SKM-1 treated with dmso at 0.1 percent for 144 hours (cell line): Measurements from ENCODE around the gene IQSEC2.
A peak's percentile ranks its signal among the peaks of the same experiment; 100 is the strongest.

Experiments
- DNase-seq: peaks from one replicate; lab custom pipeline; 2025; ENCODE audit not compliant: unreplicated experiment; lab: John Stamatoyannopoulos, UW

The IQSEC2 gene

DNA sequence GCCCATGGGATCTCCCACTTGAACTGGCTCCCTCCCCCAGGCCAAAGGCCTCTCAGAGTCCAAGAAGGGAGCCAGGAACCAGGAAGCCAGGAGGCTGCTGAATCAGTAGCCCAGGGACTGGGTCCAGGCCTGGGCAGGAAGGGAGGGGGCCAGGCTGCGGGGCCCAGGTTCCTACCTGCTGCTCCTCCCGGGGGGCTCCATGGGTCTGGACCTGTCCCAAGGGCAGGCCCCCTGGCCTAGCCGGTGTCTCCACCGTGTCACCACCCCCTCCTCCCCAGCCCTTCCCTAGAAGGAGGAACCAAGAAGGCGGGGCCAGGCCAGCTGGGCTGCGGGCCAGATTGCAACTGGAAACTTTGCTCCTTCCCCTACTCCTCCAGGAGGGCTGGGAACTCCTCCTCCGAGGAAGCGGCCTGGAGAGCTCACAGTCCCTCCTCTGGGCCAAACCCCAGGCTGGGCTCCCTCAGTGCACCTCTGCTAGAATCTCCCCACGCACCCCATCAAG is at the start of gene IQSEC2:
Gene IQSEC2, minus strand, starts transcription at position 264 of the 502 bp plus-strand sequence.
- DNase-seq: peak; percentile 30

DNA sequence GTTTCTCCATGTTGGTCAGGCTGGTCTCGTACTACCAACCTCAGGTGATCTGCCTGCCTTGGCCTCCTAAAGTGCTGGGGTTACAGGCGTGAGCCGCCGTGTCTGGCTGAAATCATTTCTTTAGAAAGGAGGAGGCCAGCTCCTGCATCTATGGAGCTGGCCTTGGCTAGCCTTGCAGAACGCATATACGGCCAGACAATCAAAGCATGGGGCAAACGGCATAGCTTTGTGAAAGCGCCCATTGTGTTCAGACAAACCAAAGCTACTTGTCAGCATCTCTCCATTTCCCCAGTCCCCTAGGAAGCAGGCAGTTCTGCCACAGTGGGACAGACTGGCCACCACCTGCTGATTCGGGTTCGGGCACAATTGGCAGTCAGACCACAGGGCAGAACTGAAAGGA is 48.9 kb upstream of the IQSEC2 start:
- DNase-seq: no peak

DNA sequence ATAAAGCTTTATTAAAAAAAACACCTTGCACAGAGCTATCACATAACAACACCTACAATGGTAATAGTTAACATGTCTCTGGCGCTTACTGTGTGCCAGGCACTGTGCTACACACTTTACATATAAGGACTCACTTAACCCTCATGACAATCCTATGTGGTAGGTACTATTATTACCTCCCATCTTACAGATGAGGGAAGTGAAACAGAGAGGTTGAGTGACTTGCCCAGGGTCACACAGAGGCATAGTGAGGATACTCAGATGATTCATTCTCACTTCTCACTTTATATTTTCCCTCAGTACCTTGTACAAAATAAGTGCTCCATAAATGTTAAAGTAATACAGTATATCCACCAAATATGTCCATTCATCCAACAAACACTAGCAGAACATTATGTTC is 43.4 kb upstream of the IQSEC2 start:
- no peak for DNase-seq

DNA sequence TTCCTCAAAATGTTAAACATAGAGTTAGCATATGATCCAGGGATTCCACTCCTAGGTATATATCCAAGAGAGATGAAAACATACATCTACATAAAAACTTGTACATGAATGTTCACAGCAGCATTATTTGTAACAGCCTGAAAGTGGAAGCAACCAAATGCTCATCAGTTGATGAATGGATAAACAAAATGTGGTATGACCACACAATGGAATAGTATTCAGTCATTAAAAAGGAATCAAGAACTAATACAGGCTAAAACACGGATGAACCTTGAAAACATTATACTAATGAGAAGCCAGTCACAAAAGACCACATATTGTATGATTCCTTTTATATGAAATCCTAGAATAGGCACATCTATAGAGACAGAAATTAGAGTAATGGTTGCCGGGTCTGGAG is 42.7 kb upstream of the IQSEC2 start:
- no peak for DNase-seq

DNA sequence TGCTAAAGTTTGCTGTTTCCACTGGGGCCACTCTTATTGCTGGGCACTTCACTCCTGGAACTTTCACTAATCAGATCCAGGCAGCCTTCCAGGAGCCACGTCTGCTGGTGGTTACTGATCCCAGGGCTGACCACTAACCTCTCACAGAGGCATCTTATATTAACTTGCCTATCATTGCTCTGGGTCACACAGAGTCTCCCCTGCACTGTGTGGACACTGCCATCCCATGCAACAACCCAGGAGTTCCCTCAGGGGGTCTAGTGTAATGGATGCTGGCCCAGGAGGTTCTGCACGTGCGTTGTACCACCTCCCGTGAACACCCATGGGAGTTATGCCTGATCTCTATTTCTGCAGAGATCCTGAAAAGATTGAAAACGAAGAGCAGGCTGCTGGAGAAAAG is 41.8 kb upstream of the IQSEC2 start:
- DNase-seq: no peak

DNA sequence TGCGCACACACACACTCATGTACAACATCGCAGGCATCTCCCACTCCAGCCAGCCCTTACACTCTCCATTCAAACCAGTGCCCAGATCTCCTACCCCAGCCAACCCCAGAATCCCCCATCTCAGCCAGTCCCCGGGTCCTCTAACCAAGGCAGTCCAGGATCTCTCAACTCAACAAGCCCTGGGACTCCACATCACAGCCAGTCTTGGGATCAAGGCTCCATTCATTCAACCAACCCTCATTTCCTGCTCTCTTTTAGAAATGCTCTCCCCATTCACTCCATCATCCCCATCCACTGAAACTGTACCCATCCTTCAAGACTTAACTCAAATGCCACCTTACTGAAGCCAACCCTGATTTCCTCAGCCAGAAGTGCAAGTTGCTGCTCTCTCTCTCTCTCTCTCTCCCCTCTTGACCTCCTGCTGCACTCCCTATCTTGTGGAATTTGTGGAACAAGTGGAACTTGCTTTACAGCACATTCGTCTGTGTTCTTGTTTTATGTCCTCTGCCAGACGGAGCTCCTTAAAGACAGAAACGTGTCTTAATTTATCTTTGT is 40.6 kb upstream of the IQSEC2 start:
- no peak for DNase-seq

DNA sequence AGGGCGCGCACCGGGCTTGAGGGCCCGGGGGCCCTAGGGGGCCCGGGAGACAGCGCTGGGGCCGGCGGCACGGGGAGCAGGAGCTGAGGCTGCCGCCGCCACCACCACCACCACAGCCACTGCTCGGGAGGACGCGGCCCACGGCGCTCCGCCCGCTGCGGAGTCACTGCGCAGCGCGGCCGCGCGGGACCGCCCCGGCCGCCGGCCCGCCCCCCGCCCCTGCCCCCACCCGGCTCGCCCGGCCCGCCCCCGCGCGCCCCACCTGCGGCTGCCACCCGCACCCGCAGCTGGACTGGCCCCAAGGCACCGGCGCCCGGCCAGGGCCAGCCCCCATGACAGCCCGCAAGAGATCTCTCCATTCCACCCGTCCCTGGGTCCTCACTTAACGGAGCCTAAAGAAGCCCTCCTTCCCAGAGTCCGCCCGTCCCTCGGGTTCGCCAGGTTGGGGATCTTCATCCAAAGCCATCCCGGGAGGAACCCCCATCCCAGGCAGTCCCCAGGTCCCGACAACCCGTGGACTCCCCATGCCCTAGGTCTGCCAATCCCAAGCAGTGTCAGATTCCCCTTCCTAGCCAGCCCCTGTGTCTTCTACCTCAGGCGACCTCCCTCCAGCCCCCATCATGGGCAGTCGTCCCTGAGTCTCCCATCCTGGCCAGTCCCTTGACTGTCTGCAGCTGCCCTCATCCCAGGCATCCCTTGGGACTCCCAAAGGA is 40.0 kb upstream of the IQSEC2 start:
- no peak for DNase-seq

DNA sequence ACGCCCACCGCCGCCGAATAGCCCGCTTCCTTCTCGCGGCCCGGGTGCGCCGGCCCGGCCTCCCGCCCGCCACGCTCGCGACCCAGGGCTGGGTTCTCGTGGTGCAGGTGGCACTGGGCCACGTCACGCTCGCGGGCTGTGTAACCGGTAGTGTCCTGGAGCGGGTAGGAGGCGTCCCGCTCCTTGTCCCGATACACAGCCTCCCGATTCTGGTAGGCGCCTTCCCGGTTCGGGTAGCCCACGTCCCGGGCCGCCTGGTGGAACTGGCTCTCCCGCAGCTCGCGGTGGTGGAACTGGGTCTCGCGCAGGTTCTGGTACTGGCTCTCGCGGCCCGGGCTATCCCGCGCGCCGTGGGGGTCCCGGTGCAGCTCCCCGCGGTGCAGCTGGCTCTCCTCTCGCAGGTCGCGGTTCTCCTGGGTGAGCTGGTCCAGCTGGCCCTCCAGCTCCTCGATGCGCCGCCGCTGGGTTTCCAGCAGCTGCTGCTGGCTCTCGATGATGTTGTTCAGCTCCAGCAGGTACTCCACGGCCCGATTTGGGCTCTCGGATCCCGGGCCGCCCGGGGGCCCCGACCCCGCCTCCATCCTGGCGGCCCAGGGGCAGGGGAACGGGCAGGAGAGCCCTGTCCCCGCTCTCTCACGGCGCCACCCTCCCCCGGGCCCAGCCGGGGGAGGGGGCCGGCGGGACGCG is 39.3 kb upstream of the IQSEC2 start:
- DNase-seq: no peak

DNA sequence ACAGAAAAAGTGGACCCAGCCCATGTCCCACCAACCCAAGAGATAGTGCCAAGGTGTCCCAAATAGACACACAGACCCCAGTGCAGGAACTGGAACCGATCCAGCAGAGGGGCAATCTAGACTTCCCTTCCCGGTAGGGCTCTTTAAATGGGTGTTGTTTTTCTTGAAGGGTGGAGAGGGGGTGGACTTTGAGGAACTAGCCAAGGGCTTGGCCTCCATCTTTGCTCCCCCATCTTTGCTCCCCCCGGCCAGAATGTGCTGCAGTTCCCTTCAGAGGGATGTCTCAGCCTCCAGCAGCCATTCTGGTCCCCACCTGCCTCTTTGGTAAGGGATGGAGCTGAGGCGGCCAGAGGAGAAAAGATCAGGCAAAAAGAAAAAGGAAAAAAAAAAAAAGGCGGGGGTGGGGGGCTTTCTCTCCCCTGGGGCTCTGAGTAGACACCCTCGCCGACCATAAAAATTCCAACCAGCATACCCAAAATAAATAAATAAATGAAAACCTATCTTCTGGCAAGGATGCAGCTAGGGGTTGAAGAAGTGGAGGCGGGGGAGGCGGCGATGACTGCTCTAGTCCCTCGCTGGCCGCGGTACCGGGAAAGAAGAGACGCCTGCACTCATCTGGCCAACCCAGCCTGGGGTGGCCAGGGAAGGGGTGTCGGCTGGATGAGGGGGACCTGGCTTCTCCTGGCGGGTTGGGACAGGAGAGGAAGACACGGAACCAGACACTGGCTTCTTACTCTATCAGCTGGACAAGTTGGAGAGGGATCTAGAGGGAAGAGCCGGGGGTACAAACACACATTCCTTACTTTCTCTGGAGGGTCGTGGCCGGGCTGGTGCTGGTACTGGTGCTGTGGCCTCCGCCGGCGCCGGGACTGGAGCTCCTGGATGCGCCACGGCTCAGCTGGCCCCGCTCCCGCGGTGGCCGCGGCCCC is 38.5 kb upstream of the IQSEC2 start:
- no peak for DNase-seq

DNA sequence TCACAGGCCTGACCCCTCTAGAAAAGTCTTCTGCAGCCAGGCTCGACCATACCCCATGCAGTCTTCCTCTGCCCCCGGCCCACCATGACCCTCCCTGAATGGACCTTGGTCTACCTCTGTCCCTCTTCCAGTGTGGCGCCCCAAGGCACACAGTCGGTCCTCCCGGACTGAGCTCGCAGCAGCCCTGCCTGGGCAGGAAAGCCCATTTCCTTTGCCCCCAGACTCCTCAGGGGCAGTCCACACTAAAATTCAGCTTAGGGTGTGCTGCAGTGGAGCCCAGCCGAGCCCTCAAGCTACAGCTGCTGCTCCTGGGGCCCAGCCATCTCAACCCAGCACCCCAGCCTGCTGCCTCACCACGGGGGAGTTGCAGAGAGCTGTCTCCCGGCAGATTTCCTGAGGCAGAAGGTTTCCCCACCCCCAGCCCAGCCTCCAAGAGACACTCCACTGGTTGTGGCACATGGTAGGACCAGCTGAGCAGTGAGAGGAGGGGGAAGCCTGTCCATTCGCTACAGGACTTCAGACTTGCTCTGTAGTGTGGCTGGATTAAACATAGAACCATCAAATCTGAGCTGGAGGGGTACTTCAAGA is 37.5 kb upstream of the IQSEC2 start:
- DNase-seq: no peak

DNA sequence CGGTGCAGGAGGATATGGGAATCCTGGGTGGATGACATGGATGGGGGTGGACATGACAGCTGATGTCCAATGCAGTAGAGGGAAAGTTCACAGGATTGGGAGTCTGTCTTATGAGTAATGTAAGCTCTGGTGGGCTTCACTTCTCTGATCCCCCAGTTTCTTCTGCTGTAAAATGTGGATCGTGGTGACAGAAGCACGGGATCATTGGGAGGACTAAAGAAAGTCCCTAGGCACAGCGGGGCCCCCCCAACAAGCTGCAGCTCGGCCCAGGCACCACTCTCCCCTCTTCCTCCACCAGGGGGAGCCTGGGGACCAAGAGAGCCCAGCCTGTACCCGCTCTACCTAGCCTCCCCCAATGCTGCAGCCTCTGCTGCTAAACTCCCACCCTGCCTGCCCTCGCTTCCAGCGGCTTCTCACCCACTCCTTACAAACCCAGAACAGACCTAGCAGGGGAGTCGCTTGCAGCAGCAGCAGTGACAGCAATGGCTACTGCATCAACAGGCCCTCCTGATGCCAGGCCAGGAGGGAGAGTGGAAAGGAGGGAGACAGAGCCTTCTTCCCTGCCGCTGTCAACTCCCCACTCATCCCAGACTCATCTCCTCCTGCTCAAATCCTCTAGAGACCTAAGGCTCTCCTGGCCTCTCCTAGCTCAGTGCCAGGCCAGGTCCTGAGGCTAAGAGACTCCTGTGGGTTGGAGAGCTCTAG is 36.1 kb upstream of the IQSEC2 start:
- no peak for DNase-seq

DNA sequence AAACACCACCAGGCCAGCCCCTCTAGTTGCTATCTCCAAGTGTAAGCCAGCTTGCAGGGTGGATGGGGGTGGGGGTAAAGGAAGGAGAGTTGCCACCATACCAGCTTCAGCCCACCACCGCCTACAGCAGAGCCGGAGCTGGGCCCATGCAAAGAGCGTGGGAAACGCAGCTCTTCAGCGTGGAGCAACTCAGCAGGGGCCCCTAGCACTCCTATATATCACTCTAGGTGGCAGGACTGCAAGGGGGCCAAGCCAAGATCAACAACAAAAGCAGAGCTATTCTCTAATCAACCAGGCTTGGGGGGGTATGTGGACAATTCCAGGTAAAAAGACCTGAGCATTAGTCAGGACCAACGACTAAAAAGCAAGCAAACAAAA is 35.5 kb upstream of the IQSEC2 start:
- no peak for DNase-seq

DNA sequence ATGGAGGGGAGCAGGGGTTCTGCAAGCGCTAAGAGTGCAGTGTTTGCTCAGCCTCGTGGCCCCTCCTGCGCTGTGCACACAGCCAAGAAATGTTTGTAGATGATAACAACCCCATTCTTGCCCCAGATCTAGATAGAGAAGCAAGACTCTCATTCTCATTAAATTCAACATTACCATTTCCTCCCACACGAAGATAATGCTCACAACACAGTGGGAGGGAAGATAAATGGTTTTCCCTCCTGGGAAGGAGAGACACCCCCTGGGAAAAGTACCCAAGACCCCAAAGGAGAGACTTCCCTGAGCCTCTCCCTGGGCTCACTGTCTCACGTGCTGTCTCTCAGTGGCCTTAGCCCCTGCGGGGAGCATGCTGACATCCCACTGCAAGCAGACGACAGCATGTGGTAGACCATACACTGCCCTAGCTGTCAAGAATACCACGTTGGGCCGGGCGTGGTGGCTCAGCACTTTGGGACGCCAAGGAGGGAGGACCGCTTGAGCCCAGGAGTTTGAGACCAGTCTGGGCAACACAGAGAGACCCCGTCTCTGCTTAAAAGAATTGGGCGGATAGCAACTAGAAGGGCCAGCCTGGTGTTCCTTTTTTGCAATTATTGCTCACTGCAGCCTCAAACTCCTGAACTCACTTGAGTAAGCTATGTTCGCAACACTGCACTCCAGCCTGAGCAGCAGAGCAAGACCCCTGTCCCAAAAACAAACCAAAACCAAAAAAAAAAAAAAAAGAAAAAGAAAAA is 34.9 kb upstream of the IQSEC2 start:
- DNase-seq: no peak

DNA sequence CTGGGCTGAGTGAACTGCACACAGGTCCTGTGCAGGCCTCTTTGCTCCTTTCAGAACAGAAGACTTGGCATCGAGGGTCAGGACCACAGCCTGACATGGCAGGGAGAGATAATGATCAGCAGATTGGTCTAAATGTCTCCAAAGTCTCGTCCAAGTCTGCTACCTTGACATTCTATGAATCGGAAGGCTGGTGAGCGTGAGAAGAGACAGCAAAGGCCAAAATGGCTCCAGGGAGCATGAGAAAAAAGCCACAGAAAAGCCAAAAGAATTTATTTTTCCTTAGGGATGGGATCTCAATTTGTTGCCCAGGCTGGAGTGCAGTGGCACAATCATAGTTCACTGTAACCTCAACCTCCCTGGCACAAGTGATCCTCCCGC is 32.3 kb upstream of the IQSEC2 start:
- DNase-seq: no peak

DNA sequence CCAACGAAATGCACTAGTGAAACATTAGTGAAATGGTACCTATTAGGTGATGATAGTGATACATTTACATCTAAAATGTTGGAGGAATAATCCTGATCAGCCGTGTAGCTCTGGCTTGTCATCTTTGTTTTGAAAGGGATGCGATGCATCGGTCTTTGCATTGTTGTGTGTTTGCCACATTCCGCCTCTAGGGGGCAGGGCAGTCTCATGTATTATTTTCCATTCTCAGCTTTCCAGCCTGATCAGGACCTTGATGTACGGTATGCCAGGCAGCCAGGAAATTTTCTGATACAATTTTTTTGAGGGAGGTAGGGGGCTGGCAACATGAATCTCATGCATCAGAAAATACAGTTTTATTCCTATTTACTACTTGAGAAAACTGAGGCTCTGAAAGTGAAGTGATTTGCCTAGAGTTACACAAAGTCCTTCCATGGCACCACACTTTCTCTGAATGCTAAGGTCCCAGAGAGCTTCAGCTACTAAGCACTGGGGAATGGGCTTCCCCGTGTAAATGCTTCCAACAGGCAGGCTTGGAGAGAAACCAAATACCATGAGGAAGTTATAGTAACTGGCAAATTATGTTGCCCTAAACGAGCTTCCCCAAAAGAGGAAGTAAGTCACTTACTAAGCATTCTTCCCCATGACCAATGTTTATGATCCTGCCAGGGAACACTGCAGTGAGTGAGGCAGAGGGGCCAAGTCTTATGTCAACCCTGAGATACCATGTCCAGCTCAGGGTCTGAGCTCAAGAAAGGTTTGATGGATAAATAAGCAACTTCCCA is 31.8 kb upstream of the IQSEC2 start:
- peak; percentile 63 for DNase-seq

DNA sequence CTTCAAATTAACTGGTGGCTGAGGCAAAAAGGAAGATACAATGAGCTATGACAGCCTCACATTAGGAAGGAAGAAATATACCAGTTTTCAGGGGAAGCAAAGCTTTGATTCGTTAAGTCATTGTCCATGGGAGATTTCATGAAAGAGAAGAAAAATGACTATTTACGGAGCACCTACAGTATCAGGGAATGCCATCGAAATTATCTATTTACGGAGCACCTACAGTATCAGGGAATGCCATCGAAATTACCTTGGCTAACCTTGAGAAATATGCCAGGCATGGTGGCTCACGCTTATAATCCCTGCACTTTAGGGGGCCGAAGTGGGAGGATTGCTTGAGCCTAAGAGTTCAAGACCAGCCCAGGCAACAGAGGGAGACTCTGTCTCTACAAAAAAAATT is 28.5 kb upstream of the IQSEC2 start:
- DNase-seq: no peak

DNA sequence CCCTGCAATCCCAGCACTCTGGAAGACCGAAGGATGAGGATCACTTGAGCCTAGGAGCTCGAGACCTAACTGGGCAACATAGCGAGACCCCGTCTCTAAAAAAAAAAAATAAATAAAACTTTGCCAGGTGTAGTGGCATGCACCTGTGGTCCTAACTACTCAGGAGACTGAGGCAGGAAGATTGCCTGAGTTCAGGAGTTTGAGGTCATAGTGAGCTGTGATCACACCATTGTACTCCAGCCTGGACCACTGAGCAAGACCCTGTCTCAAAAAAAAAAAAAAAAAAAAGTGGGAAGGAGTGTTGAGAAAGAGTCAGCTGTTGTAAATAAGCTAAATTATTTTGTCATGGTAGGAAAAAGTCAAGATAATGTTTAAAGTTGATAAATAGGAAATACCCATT is 27.5 kb upstream of the IQSEC2 start:
- no peak for DNase-seq

DNA sequence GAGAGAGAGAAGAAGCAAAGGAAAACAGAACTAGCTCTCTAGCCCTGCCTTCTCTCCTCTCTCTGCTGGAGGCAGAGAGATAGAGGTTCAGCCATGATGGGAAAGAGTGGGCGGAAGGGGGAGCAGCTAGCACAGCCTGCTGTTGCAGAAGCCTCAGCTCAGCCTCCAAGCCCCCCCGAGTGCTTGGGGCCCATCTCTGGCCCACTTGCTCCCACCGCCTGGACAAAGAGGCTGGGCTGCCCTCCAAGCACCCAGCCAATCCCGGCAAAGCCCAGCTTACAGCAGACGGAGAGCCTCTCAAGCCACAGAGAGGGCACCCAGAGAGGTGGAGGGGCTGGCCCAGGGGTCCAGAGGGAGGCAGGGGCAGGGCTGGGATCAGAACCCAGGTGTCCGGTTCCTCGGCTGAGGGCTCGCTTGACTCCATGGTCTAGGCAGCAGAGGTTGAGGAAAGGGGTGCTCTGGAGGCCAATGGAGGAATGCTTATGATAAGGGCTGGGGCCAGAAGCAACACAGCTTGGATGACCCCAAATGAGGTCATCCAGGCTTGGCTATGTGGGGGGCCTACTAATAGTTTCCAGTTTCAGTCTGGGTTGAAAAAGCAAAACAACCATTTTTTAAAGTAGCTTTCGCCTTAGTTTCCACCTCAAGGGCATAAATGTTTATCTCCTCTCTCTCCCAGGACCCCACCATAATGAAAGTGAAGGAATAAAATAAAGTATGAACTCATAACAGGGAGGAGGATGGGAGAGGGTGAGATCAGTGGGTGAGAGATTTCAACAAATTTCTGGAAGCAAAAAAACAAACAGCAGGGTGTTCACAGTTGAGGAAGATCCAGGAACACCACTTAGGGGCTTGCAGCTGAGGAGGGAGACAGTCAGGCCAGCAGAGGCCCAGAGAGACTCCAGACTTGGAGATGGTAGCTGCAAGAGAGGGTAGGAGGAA is 24.9 kb upstream of the IQSEC2 start:
- no peak for DNase-seq
